GM21367 (cell line): Measurements from ENCODE around the gene SLC9A3.

Experiments used
- ATAC-seq: cut with Tn5 transposase; IDR thresholded peaks from one replicate; pipeline ENCODE4 v1.9.1; 2021; ENCODE audit not compliant: unreplicated experiment

SLC9A3 gene

GRCh38 chr5:555058-555623 is 30.9 kb upstream of the SLC9A3 start:
- no peak for ATAC-seq

- no peak for ATAC-seq
These were observed 30.2 kb upstream of the SLC9A3 start for GRCh38 chr5:554284-554988.

- ATAC-seq = no peak
These were observed 29.6 kb upstream of the SLC9A3 start for GRCh38 chr5:553874-554273.

GRCh38 chr5:551406-551805 is 27.2 kb upstream of the SLC9A3 start:
- no peak for ATAC-seq

- no peak for ATAC-seq
These were observed 25.0 kb upstream of the SLC9A3 start for GRCh38 chr5:549229-549628.

- no peak for ATAC-seq
These were observed 24.0 kb upstream of the SLC9A3 start for GRCh38 chr5:548256-548655.

- ATAC-seq = no peak
These were observed 23.1 kb upstream of the SLC9A3 start for GRCh38 chr5:547086-547924.

GRCh38 chr5:546376-546908 is 22.2 kb upstream of the SLC9A3 start:
- ATAC-seq = no peak

GRCh38 chr5:545641-546375 is 21.6 kb upstream of the SLC9A3 start:
- no peak for ATAC-seq

- no peak for ATAC-seq
These were observed 20.6 kb upstream of the SLC9A3 start for GRCh38 chr5:544675-545355.

- ATAC-seq = peak; percentile 88
These were observed 19.8 kb upstream of the SLC9A3 start for GRCh38 chr5:543755-544674.

- ATAC-seq = no peak
These were observed 19.1 kb upstream of the SLC9A3 start for GRCh38 chr5:543351-543750.

GRCh38 chr5:542319-543311 is 18.4 kb upstream of the SLC9A3 start:
- no peak for ATAC-seq

GRCh38 chr5:541539-542318 is 17.5 kb upstream of the SLC9A3 start:
- no peak for ATAC-seq

- no peak for ATAC-seq
These were observed 16.8 kb upstream of the SLC9A3 start for GRCh38 chr5:540906-541538.

GRCh38 chr5:540071-540905 is 16.0 kb upstream of the SLC9A3 start:
- no peak for ATAC-seq
